Right ventricle myocardium superior (tissue), 1 donor: ENCODE data around the gene GNLY. TPM values are rescaled to one million over a fixed set of nuclear protein-coding genes. Genes with fewer than 3 reads are reported as not detected.
"Not testable (repeated sequence)": the region's sequence is repeated elsewhere in the genome, so short reads cannot be mapped to it uniquely, and the experiment has no call there.

ENCODE experiments used
- ATAC-seq: fragments of 200-7000 bp; cut with Tn5 transposase; one replicate; pipeline ENCODE4 v1.9.1; 2020; ENCODE audit warnings: mild to moderate bottlenecking; ENCODE audit not compliant: poor library complexity
- DNase-seq: peaks from one replicate; pipeline ENCODE4 v3.0.0-alpha.2; 2020
- intact Hi-C: fragments of 100-400 bp; cut with DNase I; formaldehyde crosslinking; loops from one replicate; pipeline ENCODE4 v1.11.2; 2022
- total RNA-seq: library from RNA; stranded (reverse); fragmentation: NEBNext Ultra II Directional; extraction: Animal tissue kit (Norgen Biotek cat#: 25700); gene quantifications from one replicate; pipeline ENCODE4 v1.2.1, GENCODE V29; 2021
- donor health status: DM: no; HTN: yes; CAD: no; lungs with severe emphysema.

The GNLY gene
- total RNA-seq, 1 donor from 2014 or later = 1.7 TPM

DNA sequence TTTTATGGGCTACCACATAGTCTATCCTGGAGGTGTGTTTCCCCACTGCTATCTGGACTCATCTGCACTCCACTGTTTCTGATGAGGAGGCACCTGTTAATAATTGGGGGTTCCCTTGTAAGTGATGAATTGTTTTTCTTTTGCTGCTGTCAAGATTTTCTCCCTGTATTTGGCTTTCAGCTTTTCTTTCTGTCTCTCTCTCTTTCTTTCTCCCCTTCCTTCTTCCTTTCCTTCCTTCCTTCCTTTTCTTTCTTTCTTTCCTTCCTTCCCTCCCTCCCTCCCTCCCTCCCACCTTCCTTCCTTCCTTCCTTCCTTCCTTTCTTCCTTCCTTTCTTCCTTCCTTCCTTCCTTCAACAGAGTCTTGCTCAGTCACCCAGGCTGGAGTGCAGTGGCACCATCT, 9.2 kb downstream of the GNLY start:
- ATAC-seq (no peak), DNase-seq (no peak)
- intact Hi-C loops = no loop called here

DNA sequence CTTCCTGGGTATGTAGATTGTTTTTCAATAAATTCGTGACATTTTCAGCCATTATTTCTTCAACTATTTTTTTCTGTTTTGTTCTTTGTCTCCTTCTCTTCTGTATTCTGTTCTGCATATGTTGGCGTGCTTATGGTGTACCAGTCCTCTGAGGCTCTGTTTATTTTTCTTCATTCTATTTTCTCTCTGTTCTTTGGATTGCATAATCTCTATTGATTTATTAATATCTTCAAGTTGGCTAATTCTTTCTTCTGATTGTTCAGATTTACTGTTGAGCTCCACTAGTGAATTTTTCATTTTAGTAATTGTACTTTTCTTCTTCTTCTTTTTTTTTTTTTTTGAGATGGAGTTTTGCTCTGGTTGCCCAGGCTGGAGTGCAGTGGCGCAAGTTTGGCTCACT, 9.9 kb downstream of the GNLY start:
- no peak for DNase-seq
- no peak for ATAC-seq
- intact Hi-C loops = no loop called here

DNA sequence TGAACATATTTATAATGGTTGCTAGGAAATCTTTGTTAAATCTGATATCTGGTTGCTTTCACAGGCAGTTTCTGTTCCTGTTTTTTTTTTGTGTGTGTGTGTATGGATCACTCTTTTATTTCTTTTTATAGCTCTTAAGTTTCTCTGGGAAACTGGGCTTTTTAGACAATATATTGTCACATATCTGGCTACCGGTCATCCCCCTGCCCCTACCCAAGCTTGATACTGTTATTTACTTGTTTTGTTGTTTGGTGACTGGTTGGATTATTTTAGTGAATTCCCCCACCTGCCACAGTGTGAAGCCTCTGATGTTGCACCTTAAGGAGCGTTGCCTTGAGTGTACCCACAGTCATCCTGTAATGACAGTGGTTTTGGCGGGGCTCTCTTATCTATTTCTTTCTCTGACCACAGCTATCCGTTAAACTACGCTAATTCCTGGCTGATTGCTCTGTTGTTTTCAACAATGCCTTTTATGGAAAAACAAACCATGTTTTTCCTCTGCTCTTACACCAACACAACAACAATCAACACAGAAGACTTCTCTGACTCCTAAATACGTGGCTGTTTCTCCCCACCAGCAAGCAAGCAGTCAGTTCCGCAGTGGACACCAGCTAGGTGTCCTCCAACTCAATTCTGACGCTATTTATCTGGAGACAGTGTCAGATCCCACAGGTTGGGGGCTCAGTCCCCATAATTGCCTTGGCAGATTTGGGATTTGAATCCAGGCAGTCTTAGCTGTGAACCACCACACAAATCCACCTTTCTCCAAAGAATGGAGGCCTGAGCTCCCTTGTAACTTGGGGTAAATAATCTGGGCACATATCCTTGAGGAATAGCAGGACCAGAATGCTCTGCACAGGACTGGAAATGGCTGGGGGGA, 10.9 kb downstream of the GNLY start:
- DNase-seq = no peak
- intact Hi-C loops = loop anchor here (5.0 kb wide), 1 partner anchor 68 kb away; no protein-coding TSS in a partner anchor
- ATAC-seq = no peak

DNA sequence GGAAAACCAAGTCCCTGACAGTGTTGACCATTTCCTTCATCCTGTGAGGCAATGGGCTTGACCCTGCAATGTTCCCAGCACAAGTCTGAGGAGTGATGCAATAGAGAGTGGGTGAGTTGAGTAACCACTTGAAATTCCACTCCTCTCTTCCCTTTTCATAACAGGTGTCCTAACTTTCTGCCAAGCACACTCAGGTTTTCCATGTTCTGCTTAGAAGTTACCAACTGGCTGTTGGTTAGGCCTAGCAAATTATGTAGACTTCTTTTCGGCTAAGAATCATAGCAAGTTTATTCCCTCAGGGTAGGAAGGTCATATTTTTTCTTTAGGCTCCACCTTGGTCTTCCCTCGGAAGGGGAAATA, 11.5 kb downstream of the GNLY start:
- DNase-seq (no peak), ATAC-seq (peak; percentile 71)
- intact Hi-C loops = loop anchor here (5.0 kb wide), 1 partner anchor 68 kb away; no protein-coding TSS in a partner anchor

DNA sequence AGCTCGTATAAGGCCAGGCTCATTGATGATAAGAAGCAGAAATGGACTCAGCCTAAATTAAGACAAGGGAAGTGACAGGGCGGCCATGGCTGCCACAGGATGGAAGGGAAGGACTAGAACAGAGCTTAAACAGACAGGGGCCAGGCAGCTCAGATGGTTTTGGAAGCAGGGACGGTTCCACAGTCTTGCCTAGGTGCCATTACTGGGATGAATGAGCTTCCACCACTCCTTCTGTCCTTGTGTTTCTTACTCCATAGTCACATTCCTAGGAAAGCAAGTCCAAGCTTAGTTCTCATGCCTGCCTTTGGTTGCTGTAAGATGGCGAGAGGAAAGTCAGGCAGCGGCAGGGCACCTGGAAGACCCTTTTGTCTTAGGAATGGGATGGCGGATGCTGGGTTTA, 11.9 kb downstream of the GNLY start:
- ATAC-seq (no peak), DNase-seq (no peak)
- intact Hi-C loops = loop anchor here (5.0 kb wide), 1 partner anchor 69 kb away; no protein-coding TSS in a partner anchor

DNA sequence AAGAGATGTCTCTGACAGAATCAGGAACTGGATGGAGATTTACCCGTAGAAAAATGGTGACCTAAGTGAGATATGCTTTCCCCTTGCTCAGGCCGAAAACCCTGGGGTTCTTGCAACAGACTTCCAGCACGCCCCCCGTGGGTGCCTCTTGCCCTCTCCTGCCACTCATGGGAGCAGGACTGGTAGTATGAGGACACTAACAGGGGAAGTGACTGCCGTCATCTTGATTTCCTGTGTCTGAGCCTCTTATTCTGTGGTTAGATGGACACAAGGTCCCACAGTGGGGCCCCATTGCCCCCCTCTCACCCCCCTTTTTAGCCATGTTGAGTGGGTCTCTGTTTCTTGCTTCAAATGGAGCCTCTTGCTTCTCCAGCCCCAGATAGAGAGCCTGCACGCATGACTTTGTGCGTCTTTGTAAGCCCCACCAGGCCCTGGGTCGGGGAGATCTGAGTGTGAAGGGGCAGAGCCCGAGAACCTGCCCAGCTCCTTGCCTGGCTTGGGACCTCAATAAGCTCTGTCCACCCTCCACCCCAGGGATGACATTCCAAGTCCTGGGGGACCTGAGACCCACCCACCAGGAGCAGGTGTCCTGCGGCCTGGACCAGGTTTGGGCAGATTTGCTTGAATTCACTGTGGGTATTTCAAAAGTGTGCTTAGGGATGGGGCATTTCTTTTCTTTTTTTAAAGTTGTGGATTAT, 12.6 kb downstream of the GNLY start:
- DNase-seq (peak; percentile 55), ATAC-seq (no peak)
- intact Hi-C loops = loop anchor here (5.0 kb wide), 1 partner anchor 69 kb away; no protein-coding TSS in a partner anchor

DNA sequence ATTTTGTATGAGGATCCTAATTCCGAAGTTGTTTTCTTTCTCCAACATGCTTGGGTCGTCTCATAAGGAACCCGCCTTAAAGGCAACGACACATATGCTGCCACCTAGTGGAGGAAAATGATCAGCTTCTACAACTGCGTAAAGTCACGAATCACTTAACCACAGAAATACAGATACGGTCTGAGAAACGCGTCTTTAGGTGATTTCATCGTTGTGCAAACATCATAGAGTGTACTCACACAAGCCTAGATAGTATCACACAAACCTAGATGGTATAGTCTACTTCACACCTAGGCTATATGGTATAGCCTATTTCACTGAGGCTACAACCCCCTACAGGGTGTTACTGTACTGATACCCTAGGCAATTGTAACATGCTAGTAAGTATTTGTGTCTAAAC, 13.1 kb downstream of the GNLY start:
- peak; percentile 57 for ATAC-seq
- intact Hi-C loops = loop anchor here (5.0 kb wide), 1 partner anchor 70 kb away; no protein-coding TSS in a partner anchor
- DNase-seq = no peak

DNA sequence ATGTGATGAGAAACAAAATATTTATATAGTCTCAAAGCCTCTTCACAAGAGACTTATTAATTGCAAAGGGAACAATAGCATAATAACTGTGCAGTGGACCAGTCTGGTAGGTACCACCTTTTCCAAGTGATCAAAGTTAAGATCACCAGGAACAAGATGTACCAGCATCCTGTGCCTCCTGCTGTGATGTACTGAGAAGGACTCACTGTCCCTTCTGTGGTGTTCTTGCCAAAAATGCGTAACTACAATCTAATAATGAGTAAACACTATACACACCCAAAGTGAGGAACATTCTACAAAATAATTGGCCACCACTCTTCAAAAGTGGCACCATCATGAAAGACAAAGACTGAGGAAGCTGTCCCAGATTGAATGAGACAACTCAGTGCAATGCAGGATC, 14.5 kb downstream of the GNLY start:
- ATAC-seq = no peak
- DNase-seq = no peak
- intact Hi-C loops = loop anchor here (5.0 kb wide), 1 partner anchor 71 kb away; no protein-coding TSS in a partner anchor

DNA sequence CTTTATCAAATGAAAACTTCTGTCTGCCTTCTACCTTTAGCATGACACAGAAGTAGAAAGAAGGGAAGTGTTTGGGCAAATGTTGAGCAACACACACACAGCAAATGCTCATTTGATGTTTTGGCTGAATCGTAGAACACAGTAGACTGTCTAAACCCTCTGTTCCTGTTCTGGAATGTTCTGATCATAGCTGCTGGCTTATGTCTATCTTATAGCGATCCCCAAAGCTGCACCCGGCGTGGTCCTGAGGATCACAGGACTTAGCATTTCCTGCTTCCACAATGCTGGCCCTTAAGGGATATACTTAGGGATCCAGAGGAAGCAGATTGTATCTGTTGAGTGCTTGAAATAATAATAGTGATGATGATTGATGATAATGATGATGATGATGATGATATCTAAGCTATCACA, 15.2 kb downstream of the GNLY start:
- ATAC-seq = no peak
- DNase-seq = no peak
- intact Hi-C loops = loop anchor here (5.0 kb wide), 1 partner anchor 72 kb away; no protein-coding TSS in a partner anchor

DNA sequence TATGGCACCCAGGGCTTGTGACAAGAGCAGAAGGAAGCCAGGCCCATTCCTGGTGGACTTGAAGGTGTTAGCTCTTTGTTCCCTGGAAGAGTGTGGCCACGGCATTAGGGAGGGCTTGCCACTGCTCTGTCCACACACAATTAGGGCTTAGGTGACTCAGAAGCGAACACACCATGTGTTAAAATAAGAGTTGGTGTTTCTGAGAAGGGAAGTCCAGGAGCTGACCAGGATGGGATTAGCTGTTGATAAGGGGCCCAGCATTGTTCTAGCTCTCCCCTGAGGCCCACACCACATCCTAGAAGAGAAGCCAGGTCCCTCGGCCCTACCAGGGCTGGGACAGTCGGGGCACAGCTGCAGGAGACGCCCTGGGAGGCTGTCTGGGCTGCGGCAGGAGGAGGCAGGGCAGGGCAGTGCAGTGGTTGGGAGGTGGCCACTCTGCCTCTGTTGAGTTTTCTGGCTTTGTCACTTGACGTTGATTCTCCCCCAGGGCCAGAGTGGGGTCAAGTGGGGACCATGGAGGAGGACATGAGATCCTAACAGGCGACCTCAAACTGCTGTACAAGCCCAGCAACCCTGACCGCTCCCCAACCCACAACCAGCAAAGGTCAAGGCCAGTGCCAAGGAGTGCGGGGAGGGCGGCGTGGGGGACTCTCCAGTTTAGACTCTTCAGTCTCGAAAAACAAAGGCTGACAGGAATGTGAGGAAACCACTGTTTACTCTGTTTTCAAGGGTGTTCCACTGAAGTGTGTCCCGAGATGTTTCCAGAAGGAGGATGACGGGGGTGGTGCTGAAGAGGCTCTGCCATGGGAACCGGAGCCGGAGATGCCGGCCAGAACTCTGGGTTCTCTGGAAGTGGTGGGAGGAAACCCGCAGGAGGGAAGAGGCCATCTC, 16.8 kb downstream of the GNLY start:
- ATAC-seq (peak; percentile 3), DNase-seq (peak; percentile 70)

DNA sequence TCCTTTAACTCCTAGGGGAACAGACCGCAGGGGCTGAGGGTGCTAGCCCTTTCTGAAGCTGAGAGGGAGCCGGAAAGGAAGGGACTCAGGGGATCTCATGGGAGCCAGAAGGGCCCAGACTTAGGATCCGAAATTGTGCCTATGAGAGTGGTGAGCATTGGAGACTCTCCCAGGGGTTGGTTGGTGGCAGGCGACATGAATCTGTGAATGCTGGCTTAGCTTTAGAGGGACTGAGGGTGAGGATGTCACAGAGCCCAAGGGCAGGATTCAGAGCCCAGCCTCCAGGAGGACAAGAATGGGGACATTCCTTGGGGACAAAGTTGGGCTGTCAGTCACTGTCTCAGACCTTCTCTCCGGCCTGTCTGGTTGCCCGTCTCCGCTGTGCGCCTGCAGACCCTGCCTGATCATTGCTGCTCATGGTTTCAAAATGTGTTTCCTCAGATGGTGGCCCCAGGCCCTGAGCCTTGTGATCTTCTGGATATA, 17.5 kb downstream of the GNLY start:
- ATAC-seq (no peak), DNase-seq (no peak)
- intact Hi-C loops = no loop called here

More for the DNA sequence above, 16.8 kb downstream of the GNLY start:
- intact Hi-C loops = no loop called here

DNA sequence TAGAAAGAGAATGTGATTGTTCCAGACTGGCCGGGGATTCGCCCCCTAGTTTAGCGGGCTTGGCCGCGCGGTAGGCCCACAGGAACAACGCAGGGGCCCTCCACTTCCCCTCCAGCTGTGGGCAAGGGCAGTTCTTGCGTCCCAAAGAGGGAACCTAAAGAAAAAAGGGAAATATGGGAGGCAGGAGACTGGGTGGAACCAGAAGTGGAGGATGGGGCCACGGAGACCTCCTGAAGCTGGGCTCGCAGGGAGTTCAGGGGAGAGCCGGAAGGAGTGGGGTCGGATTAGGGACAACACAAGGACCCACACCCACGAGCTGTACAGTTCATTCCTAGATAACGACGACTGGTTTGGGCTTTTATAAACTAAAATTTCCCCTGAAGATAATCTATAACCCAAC, 18.2 kb downstream of the GNLY start:
- peak; percentile 61 for DNase-seq
- ATAC-seq = peak; percentile 9
- intact Hi-C loops = no loop called here

DNA sequence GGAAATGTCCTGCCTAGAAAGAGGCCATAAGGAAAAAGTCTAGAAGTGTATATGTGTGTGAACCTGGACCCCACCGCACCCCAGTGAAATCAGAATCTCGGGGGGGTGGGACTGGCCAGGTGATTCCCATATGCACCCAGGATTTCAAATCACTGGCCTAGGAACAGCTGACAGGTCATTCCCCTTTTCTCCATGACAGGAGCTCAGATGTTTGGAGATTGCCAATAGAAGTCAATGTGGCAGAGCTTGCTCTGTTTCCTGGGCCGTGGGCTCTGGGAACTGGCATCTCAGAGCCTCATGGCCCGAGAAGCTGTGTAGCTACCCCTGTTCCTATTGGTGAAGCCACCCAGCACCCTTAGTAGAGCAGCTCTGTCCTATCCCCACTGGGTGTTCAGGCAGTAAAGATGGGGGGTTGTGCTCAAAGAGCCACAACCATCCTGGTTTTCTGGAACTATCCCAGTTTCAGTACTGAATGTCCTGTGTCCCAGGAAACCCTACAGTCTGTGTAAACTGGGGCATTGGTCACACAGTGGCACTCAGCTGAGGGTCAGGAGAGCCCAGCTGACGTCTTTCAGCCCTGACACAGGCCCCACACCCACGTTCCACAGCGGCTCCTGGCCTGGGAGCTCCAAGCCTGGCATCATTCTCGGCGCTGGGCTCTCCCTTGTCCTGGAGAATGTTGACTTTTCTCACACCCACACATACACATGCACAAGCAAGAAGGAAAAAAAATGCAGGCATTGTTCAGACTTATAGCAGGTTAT, 18.9 kb downstream of the GNLY start:
- ATAC-seq (peak; percentile 83), DNase-seq (peak; percentile 78)
- intact Hi-C loops = no loop called here

DNA sequence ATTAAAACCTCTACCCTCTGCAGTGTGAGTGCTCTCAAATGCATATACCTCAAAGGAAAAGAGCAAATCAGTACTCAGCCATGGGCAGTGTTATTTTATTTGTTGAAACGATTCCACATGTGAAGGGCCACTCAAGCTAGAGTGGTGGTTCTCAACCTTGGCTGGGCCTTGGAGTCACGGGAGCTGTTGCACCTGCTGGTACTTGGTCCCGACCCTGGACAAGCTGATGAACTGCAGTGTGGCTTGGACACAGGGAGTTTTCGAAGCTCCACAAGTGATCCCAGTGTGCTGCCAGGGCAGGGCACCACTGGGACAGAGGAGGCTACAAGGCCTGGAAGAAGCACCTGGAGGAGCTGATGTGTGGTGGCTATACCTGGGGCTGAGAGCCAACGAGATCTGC, 19.7 kb downstream of the GNLY start:
- DNase-seq (no peak), ATAC-seq (peak; percentile 61)
- intact Hi-C loops = no loop called here

DNA sequence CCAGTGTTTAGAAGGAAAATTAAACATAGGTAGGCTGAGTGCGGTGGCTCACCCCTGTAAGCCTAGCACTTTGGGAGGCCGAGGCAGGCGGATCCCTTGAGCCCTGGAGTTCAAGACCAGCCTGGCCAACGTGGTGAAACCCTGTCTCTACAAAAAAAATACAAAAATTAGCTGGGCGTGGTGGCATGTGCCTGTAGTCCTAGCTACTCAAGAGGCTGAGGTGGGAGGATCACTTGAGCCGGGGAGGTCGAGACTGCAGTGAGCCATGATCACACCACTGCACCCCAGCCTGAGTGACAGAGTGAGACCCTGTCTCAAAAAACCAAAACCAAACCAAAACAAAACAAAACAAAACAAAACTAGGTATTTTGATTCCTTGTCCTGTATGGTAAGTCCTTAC, 20.3 kb downstream of the GNLY start:
- ATAC-seq, DNase-seq, intact Hi-C loops: not testable (repeated sequence)

DNA sequence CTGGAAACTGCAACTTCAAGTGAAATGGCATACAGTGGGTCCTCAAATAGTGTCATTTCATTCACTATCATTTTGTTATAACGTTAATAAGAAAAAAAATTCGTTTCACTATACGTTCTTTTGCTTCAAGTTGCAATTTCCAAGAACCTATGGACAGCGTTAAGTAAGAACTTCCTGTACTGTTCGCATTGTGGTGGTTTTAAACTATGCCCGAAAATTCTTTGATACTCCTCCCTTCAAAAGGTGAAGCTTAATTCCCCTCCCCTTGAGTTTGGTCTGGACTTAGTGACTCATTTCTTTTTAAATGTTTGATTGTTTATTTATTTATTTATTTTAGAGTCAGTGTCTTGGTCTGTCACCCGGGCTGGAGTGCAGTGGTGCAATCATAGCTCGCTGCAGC, 20.7 kb downstream of the GNLY start:
- DNase-seq (no peak), ATAC-seq (no peak)
- intact Hi-C loops = no loop called here

DNA sequence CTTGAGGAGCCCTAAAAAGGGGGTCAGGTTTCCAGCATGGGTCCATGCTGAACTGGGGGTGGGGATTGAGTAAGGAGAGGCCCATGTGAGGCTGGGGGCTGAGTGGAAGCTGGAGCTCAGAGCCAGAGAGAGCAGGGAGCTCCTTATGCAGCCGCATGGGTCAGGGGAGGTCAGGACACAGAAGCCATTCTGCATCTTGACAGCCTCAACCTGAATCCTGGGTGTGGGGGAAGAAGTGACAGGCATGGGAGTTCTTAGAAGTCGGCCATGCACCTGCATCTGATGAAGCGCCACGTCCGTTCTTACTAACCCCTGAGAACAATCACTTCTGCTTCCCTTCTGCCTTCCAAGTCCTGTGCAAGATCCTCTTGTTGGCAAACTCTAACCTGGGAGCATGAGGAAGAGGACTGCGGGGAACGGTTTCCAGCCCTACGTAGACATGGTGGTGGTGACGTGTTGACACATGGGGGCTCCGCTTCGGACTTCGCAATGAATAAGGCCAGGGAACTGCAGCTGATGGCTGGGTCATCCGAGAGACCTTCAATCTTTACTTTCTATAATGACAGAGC, 22.3 kb downstream of the GNLY start:
- ATAC-seq (no peak), DNase-seq (no peak)
- intact Hi-C loops = no loop called here
